ENCODE results near the gene LIME1.

Gene LIME1, protein sequence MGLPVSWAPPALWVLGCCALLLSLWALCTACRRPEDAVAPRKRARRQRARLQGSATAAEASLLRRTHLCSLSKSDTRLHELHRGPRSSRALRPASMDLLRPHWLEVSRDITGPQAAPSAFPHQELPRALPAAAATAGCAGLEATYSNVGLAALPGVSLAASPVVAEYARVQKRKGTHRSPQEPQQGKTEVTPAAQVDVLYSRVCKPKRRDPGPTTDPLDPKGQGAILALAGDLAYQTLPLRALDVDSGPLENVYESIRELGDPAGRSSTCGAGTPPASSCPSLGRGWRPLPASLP

DNA sequence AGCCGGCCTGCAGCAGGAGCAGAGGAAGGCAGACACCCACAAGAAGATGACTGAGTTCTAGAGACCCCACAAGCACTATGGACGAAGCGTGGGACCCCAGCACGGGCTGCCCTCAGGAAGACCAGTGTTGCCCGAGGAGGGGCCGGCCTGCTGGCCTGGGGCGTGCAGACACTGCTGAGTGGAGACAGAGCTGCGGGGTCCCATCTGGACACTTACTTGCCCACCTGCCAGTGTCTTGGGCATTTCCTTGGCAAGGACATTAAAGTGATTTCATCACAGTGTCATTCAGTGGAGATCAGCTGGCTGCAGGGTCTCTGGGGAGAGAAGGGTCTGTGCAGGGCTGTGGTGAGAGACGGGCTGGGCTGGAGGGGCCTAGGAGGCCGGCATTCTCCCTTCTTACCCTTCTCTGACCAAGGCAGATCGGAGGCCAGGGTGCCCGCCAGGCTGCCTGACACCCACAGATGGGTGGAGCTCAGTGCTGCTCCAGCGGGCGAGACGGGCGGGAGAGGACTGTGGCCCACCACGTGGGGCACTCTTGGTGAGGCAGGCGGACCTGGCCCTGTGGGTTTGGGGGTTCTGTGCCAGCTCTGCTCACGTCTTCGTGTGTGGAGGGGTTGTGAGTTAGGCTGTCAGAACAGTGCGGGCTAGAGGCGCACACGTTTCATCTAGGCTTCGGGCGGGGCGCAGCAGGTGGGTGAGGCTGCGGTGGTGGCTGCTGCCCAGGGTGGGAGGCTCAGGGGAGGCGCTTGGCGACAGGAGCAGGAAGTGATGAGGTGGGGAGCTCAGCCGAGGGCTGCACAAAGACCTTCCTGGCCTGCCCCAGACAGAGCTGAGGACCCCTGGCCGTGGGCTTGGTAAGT lies at the start of gene LIME1:
Gene LIME1, plus strand, starts transcription at position 806 of the 860 bp plus-strand sequence. CDS start 886 bp downstream, outside the sequence.
- TF ChIP-seq, protein P1, sequence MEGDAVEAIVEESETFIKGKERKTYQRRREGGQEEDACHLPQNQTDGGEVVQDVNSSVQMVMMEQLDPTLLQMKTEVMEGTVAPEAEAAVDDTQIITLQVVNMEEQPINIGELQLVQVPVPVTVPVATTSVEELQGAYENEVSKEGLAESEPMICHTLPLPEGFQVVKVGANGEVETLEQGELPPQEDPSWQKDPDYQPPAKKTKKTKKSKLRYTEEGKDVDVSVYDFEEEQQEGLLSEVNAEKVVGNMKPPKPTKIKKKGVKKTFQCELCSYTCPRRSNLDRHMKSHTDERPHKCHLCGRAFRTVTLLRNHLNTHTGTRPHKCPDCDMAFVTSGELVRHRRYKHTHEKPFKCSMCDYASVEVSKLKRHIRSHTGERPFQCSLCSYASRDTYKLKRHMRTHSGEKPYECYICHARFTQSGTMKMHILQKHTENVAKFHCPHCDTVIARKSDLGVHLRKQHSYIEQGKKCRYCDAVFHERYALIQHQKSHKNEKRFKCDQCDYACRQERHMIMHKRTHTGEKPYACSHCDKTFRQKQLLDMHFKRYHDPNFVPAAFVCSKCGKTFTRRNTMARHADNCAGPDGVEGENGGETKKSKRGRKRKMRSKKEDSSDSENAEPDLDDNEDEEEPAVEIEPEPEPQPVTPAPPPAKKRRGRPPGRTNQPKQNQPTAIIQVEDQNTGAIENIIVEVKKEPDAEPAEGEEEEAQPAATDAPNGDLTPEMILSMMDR (IDR thresholded peaks at IDR 0.05; ENCODE audit: control insufficient read depth, extremely low read depth, insufficient read depth), result no peak
- no peak for DNase-seq (ENCODE audit: low read depth)
- no peak within 1 kb of the TSS for H3K4me3 ChIP-seq (ENCODE audit: low read depth, low read length)

DNA sequence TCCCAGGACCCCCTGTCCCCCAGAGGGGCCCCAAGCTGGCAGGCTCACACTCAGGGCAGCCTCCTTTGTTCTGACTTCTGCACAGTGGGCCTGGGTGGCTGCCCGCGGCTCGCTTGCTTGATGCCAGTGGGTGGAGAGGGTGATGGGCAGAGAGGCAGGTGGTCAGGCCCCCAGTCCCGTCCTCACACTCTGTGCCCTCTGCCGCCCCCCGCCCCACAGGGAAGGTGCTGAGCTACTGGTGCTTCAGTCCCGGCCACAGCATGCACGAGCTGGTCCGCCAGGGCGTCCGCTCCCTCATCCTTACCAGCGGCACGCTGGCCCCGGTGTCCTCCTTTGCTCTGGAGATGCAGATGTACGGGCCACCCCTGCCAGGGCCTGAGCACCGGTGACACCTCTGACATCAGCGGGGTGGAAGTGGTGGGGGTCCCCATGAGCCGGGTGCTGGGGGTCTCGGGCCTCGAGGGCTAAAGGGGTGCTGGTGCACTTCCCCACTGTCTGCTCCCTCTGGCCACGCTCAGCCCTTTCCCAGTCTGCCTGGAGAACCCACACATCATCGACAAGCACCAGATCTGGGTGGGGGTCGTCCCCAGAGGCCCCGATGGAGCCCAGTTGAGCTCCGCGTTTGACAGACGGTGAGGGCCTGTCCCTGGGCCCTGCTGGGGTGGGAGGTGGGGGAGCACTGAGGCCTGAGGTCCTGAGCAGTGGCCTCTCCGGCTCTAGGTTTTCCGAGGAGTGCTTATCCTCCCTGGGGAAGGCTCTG lies 48.9 kb upstream of the LIME1 start:
- no peak for DNase-seq (ENCODE audit: low read depth)
- H3K4me3 ChIP-seq (ENCODE audit: low read depth, low read length), result no peak overlapping the region

DNA sequence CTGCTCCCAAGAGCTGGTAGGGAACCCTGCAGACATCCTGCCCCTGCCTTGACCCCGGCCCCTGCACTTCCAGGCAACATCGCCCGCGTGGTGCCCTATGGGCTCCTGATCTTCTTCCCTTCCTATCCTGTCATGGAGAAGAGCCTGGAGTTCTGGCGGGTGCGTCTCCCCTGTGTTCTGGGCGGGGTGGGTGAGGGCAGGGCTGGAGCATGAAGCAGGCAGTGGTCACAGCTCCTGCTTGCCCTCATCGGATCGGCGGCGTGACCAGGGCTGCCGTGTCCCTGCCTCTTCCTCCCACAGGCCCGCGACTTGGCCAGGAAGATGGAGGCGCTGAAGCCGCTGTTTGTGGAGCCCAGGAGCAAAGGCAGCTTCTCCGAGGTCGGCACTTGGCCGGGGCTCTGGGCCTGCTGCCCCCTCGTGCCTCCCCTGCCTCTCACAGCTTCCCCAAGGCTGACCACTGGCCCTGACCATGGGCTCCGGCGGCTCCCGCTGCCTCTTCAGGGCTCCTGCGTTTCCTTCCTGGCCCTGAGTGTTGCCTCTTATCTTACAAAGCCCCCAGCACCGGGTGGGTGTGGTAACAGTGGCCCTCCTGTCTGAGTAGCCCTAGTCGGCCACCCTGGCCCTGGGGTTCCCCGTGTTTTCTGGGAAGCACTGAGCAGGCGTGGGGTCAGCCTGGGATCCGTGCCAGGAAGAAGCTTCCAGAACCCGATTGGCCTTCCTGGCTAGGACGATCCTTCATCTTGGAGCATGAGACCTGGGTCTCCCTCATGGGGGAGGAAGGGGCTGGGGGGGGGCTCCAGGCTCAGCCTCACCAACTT lies 48.0 kb upstream of the LIME1 start:
- DNase-seq (ENCODE audit: low read depth), result no peak
- no peak overlapping the region for H3K4me3 ChIP-seq (ENCODE audit: low read depth, low read length)
- TF ChIP-seq, protein P1 (IDR thresholded peaks at IDR 0.05; ENCODE audit: control insufficient read depth, extremely low read depth, insufficient read depth), result no peak

More for the DNA sequence above, 48.9 kb upstream of the LIME1 start:
- TF ChIP-seq, protein P1 (IDR thresholded peaks at IDR 0.05; ENCODE audit: control insufficient read depth, extremely low read depth, insufficient read depth), result no peak

DNA sequence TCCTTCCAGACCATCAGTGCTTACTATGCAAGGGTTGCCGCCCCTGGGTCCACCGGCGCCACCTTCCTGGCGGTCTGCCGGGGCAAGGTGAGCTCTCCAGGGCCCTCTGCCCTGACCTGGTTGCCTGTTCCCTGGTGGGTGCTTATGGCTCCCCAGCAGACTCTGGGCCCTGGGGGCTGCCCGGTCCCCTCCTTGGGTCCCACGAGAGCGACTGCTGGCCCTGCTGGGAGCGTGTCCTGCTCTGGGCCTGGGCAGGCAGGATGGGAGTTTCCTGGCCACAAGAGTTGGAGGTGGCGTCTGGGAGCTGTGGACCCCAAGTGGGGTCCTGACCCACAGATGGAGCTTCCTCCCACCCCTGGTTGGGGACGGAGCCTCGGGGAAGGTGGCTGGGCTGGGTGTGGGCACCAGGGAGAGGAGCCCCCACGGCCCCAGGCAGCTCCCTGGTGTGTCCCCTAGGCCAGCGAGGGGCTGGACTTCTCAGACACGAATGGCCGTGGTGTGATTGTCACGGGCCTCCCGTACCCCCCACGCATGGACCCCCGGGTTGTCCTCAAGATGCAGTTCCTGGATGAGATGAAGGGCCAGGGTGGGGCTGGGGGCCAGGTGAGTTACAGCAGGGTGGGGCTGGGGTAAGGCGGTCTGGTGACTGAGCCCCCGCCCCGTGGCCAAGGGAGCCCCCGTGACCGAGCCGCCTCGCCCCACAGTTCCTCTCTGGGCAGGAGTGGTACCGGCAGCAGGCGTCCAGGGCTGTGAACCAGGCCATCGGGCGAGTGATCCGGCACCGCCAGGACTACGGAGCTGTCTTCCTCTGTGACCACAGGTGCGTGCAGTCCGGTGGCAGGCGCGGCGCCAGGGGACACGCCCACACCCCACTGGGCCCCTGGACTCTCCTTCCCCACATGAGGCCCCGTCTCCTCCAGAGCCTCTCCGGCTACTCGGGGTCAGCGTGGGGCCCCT lies 47.1 kb upstream of the LIME1 start:
- H3K4me3 ChIP-seq (ENCODE audit: low read depth, low read length), result no peak overlapping the region
- DNase-seq (ENCODE audit: low read depth), result no peak
- TF ChIP-seq, protein P1 (IDR thresholded peaks at IDR 0.05; ENCODE audit: control insufficient read depth, extremely low read depth, insufficient read depth), result no peak

DNA sequence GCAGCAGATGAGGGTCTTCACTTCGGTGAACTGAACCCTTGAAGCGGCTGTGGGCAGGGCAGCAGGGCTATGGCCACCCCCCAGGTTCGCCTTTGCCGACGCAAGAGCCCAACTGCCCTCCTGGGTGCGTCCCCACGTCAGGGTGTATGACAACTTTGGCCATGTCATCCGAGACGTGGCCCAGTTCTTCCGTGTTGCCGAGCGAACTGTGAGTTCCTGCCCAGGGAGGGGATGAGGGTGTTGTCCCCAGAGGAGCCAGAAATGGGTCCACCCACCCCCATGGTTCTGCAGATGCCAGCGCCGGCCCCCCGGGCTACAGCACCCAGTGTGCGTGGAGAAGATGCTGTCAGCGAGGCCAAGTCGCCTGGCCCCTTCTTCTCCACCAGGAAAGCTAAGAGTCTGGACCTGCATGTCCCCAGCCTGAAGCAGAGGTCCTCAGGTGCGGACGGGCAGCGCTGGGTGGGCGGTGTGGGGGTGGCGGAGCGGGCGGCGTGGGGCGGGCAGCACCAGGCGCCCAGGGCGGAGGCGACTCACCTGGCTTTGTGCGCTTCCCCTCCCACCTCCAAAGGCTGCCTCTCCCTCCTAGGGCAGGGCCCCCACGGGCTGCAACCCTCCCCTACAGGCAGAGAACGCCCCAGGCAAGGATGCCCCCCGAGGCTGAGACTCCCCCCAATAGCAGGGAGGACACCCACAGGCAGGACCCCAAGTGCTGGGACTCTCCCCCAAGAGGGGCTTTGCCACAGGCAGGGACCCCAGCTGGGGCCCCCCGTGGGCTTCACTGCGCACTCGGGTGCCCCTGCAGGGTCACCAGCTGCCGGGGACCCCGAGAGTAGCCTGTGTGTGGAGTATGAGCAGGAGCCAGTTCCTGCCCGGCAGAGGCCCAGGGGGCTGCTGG lies 46.2 kb upstream of the LIME1 start:
- DNase-seq (ENCODE audit: low read depth), result no peak
- TF ChIP-seq, protein P1 (IDR thresholded peaks at IDR 0.05; ENCODE audit: control insufficient read depth, extremely low read depth, insufficient read depth), result no peak
- no peak overlapping the region for H3K4me3 ChIP-seq (ENCODE audit: low read depth, low read length)

Measured in LNCaP clone FGC (cell line).